ENCODE results near the gene HIVEP1. TPM values are rescaled to one million over a fixed set of nuclear protein-coding genes. Genes with fewer than 3 reads are reported as not detected.

Gene HIVEP1
- total RNA-seq, 5 donors from 2014 or later (not counting 1 experiment from before 2014, with no cell fraction given), result 20.0 to 73.1 (median 29.5) TPM

- POLR2A ChIA-PET, result interaction anchor here in 1 of 2 donors (0.7 kb wide), 1 partner anchor 16 kb away, joined by 3 read pairs; no protein-coding TSS in a partner anchor
- H3K4me1 ChIP-seq (ENCODE audit: control insufficient read depth in 1 of 2, extremely low read depth in 1 of 2, insufficient read depth in 2 of 2, low read length in 2 of 2), result peaks cover 0 to 4% of the 10 kb centered on the region in 2 experiments
- no peaks in the 10 kb centered on the region for H3K27me3 ChIP-seq (replicated peaks in 1 of 2; ENCODE audit: control insufficient read depth in 2 of 2, extremely low read depth in 1 of 2, insufficient read depth in 2 of 2, low read length in 1 of 2)
- H3K4me3 Mint-ChIP-seq, result no peak overlapping the region
- ATAC-seq (replicated peaks in 1 of 4) (no peak), DNase-seq (no peak)
- no peaks in the 10 kb centered on the region for H3K9me3 Mint-ChIP-seq
- no peaks in the 10 kb centered on the region for H3K9me3 ChIP-seq
- H3K36me3 Mint-ChIP-seq, result peaks cover 6% of the 10 kb centered on the region
- CTCF ChIA-PET, result interaction anchor here in 1 of 2 donors (1.1 kb wide), 1 partner anchor 14 kb away, joined by 3 read pairs; no protein-coding TSS in a partner anchor
- H3K27me3 Mint-ChIP-seq, result no peaks in the 10 kb centered on the region
- no peak overlapping the region for H3K27ac ChIP-seq (ENCODE audit: low read length)
- H3K4me3 ChIP-seq (ENCODE audit: control insufficient read depth in 1 of 2, extremely low read depth in 1 of 2, low read length in 1 of 2), result no peak overlapping the region
- peaks cover 55 to 66% (median 61%) of the 10 kb centered on the region in 3 donors for H3K4me1 Mint-ChIP-seq
- H3K36me3 ChIP-seq (ENCODE audit: control insufficient read depth in 2 of 2, extremely low read depth in 1 of 2, insufficient read depth in 1 of 2, low read length in 1 of 2), result no peaks in the 10 kb centered on the region
- no peak overlapping the region for H3K27ac Mint-ChIP-seq
Measured at GRCh38 chr6:12083763-12084162, 71.7 kb downstream of the HIVEP1 start.

GRCh38 chr6:12084681-12085080 is 72.6 kb downstream of the HIVEP1 start:
- POLR2A ChIA-PET, result no interaction called here
- peaks cover 52 to 67% (median 58%) of the 10 kb centered on the region in 3 donors for H3K4me1 Mint-ChIP-seq
- 65% methylated on average over 5 of the region's 7 CpGs for WGBS (ENCODE audit: insufficient coverage)

GRCh38 chr6:12088531-12088930 is 76.4 kb downstream of the HIVEP1 start:
- Mint-ChIP-seq H3K9me3 (peaks cover 0 to 3% (median 0%) of the 10 kb centered on the region in 3 donors), H3K4me1 (peaks cover 27 to 39% (median 35%) of the 10 kb centered on the region in 3 donors), H3K27ac (no peak overlapping the region), H3K4me3 (no peak overlapping the region), H3K27me3 (no peaks in the 10 kb centered on the region), H3K36me3 (peaks cover 27% of the 10 kb centered on the region)
- Histone ChIP-seq H3K36me3 (ENCODE audit: control insufficient read depth in 2 of 2, extremely low read depth in 1 of 2, insufficient read depth in 1 of 2, low read length in 1 of 2) (no peaks in the 10 kb centered on the region), H3K4me1 (ENCODE audit: control insufficient read depth in 1 of 2, extremely low read depth in 1 of 2, insufficient read depth in 2 of 2, low read length in 2 of 2) (no peaks in the 10 kb centered on the region), H3K27me3 (replicated peaks in 1 of 2; ENCODE audit: control insufficient read depth in 2 of 2, extremely low read depth in 1 of 2, insufficient read depth in 2 of 2, low read length in 1 of 2) (no peaks in the 10 kb centered on the region), H3K9me3 (no peaks in the 10 kb centered on the region), H3K4me3 (ENCODE audit: control insufficient read depth in 1 of 2, extremely low read depth in 1 of 2, low read length in 1 of 2) (no peak overlapping the region), H3K27ac (ENCODE audit: low read length) (no peak overlapping the region)
- no peak for DNase-seq
- ChIA-PET CTCF (interaction anchor here in 1 of 2 donors (1.0 kb wide), 1 partner anchor 15 kb away, joined by 4 read pairs; no protein-coding TSS in a partner anchor), POLR2A (interaction anchor here in 1 of 2 donors (0.5 kb wide), 1 partner anchor 174 kb away, joined by 3 read pairs; no protein-coding TSS in a partner anchor)
- ATAC-seq (replicated peaks in 1 of 4), result no peak
- WGBS (ENCODE audit: insufficient coverage), result no CpG with 5 or more reads among the region's 1 CpG

More at GRCh38 chr6:12084681-12085080, 72.6 kb downstream of the HIVEP1 start:
- H3K4me3 ChIP-seq (ENCODE audit: control insufficient read depth in 1 of 2, extremely low read depth in 1 of 2, low read length in 1 of 2), result no peak overlapping the region
- H3K27ac ChIP-seq (ENCODE audit: low read length), result no peak overlapping the region
- Mint-ChIP-seq H3K4me3 (no peak overlapping the region), H3K9me3 (no peaks in the 10 kb centered on the region), H3K36me3 (peaks cover 11% of the 10 kb centered on the region), H3K27me3 (no peaks in the 10 kb centered on the region), H3K27ac (peak overlapping the region in 1 of 2 donors; percentile 8)
- ATAC-seq (replicated peaks in 1 of 4) (no peak), DNase-seq (no peak)
- H3K27me3 ChIP-seq (replicated peaks in 1 of 2; ENCODE audit: control insufficient read depth in 2 of 2, extremely low read depth in 1 of 2, insufficient read depth in 2 of 2, low read length in 1 of 2), result no peaks in the 10 kb centered on the region
- H3K36me3 ChIP-seq (ENCODE audit: control insufficient read depth in 2 of 2, extremely low read depth in 1 of 2, insufficient read depth in 1 of 2, low read length in 1 of 2), result no peaks in the 10 kb centered on the region
- H3K9me3 ChIP-seq, result no peaks in the 10 kb centered on the region
- peaks cover 0 to 4% of the 10 kb centered on the region in 2 experiments for H3K4me1 ChIP-seq (ENCODE audit: control insufficient read depth in 1 of 2, extremely low read depth in 1 of 2, insufficient read depth in 2 of 2, low read length in 2 of 2)
- CTCF ChIA-PET, result no interaction called here

- CTCF ChIA-PET, result interaction anchor here (0.6 to 1.0 kb wide), 5 partner anchors 10 to 379 kb away, joined by 3 to 9 read pairs (median 3); no protein-coding TSS in a partner anchor
- Histone ChIP-seq H3K4me3 (ENCODE audit: control insufficient read depth in 1 of 2, extremely low read depth in 1 of 2, low read length in 1 of 2) (no peak overlapping the region), H3K27ac (ENCODE audit: low read length) (no peak overlapping the region), H3K36me3 (ENCODE audit: control insufficient read depth in 2 of 2, extremely low read depth in 1 of 2, insufficient read depth in 1 of 2, low read length in 1 of 2) (no peaks in the 10 kb centered on the region), H3K9me3 (no peaks in the 10 kb centered on the region), H3K27me3 (replicated peaks in 1 of 2; ENCODE audit: control insufficient read depth in 2 of 2, extremely low read depth in 1 of 2, insufficient read depth in 2 of 2, low read length in 1 of 2) (no peaks in the 10 kb centered on the region), H3K4me1 (ENCODE audit: control insufficient read depth in 1 of 2, extremely low read depth in 1 of 2, insufficient read depth in 2 of 2, low read length in 2 of 2) (no peaks in the 10 kb centered on the region)
- Mint-ChIP-seq H3K27me3 (no peaks in the 10 kb centered on the region), H3K4me3 (no peak overlapping the region), H3K4me1 (peaks cover 18 to 30% (median 27%) of the 10 kb centered on the region in 3 donors), H3K9me3 (peaks cover 0 to 3% (median 0%) of the 10 kb centered on the region in 3 donors), H3K27ac (no peak overlapping the region), H3K36me3 (peaks cover 34% of the 10 kb centered on the region)
- POLR2A ChIA-PET, result interaction anchor here (0.6 kb wide), 2 partner anchors 43 to 316 kb away, joined by 4 to 7 read pairs; no protein-coding TSS in a partner anchor
- ATAC-seq (replicated peaks in 1 of 4) (no peak), DNase-seq (no peak)
Measured at GRCh38 chr6:12090714-12091113, 78.6 kb downstream of the HIVEP1 start.

GRCh38 chr6:12092762-12093161 is 80.7 kb downstream of the HIVEP1 start:
- H3K9me3 Mint-ChIP-seq, result peaks cover 0 to 3% (median 0%) of the 10 kb centered on the region in 3 donors
- no peak overlapping the region for H3K4me3 ChIP-seq (ENCODE audit: control insufficient read depth in 1 of 2, extremely low read depth in 1 of 2, low read length in 1 of 2)
- WGBS (ENCODE audit: insufficient coverage), result 100% methylated on average over 2 of the region's 5 CpGs
- H3K27ac Mint-ChIP-seq, result no peak overlapping the region
- H3K27me3 ChIP-seq (replicated peaks in 1 of 2; ENCODE audit: control insufficient read depth in 2 of 2, extremely low read depth in 1 of 2, insufficient read depth in 2 of 2, low read length in 1 of 2), result no peaks in the 10 kb centered on the region
- H3K9me3 ChIP-seq, result no peaks in the 10 kb centered on the region
- ChIA-PET POLR2A (no interaction called here), CTCF (no interaction called here)
- ATAC-seq (replicated peaks in 1 of 4), result no peak
- no peaks in the 10 kb centered on the region for H3K27me3 Mint-ChIP-seq
- H3K36me3 Mint-ChIP-seq, result peaks cover 36% of the 10 kb centered on the region
- no peak overlapping the region for H3K4me3 Mint-ChIP-seq
- H3K4me1 ChIP-seq (ENCODE audit: control insufficient read depth in 1 of 2, extremely low read depth in 1 of 2, insufficient read depth in 2 of 2, low read length in 2 of 2), result no peaks in the 10 kb centered on the region
- H3K36me3 ChIP-seq (ENCODE audit: control insufficient read depth in 2 of 2, extremely low read depth in 1 of 2, insufficient read depth in 1 of 2, low read length in 1 of 2), result no peaks in the 10 kb centered on the region
- H3K27ac ChIP-seq (ENCODE audit: low read length), result no peak overlapping the region
- DNase-seq, result no peak
- peaks cover 19 to 25% (median 22%) of the 10 kb centered on the region in 3 donors for H3K4me1 Mint-ChIP-seq

- ChIA-PET CTCF (no interaction called here), POLR2A (no interaction called here)
- H3K4me1 Mint-ChIP-seq, result peaks cover 19 to 29% (median 29%) of the 10 kb centered on the region in 3 donors
- Histone ChIP-seq H3K4me3 (ENCODE audit: control insufficient read depth in 1 of 2, extremely low read depth in 1 of 2, low read length in 1 of 2) (no peak overlapping the region), H3K27ac (ENCODE audit: low read length) (no peak overlapping the region), H3K36me3 (ENCODE audit: control insufficient read depth in 2 of 2, extremely low read depth in 1 of 2, insufficient read depth in 1 of 2, low read length in 1 of 2) (no peaks in the 10 kb centered on the region), H3K4me1 (ENCODE audit: control insufficient read depth in 1 of 2, extremely low read depth in 1 of 2, insufficient read depth in 2 of 2, low read length in 2 of 2) (peaks cover 0 to 2% of the 10 kb centered on the region in 2 experiments), H3K9me3 (no peaks in the 10 kb centered on the region), H3K27me3 (replicated peaks in 1 of 2; ENCODE audit: control insufficient read depth in 2 of 2, extremely low read depth in 1 of 2, insufficient read depth in 2 of 2, low read length in 1 of 2) (no peaks in the 10 kb centered on the region)
- peaks cover 42% of the 10 kb centered on the region for H3K36me3 Mint-ChIP-seq
- no peak overlapping the region for H3K4me3 Mint-ChIP-seq
- ATAC-seq (replicated peaks in 1 of 4) (no peak), DNase-seq (no peak)
- no peak overlapping the region for H3K27ac Mint-ChIP-seq
- WGBS (ENCODE audit: insufficient coverage), result no CpG with 5 or more reads among the region's 1 CpG
- peaks cover 0 to 3% (median 0%) of the 10 kb centered on the region in 3 donors for H3K9me3 Mint-ChIP-seq
- no peaks in the 10 kb centered on the region for H3K27me3 Mint-ChIP-seq
Measured at GRCh38 chr6:12094689-12095088, 82.6 kb downstream of the HIVEP1 start.
